Endothelial cell of umbilical vein (primary cell): Measurements from ENCODE around the gene KCTD10. TPM values are rescaled to one million over a fixed set of nuclear protein-coding genes. Genes with fewer than 3 reads are reported as not detected.

ENCODE experiments used
- BruUV-seq: library from RNA; stranded (reverse); fragments of 400-500 nt; replicated peaks from 2 replicates; lab custom pipeline; 2021; lab: Mats Ljungman, UMichigan
- CTCF ChIA-PET: fragments of 300-600, 350-600 bp; sonication (Branson Sonifier 250); formaldehyde crosslinking; loops from one replicate; lab custom pipeline; 2021; ENCODE audit warnings: antibody characterized with exemption, inconsistent platforms; lab: Charles Lee
- POLR2A ChIA-PET: fragments of 300-600, 350-600 bp; sonication (Branson Sonifier 250); formaldehyde crosslinking; loops from one replicate; lab custom pipeline; 2021; ENCODE audit warnings: antibody characterized with exemption, inconsistent platforms; lab: Charles Lee
- DNase-seq: peaks from one replicate; pipeline ENCODE4 v3.0.0-alpha.2; 2011; ENCODE audit warnings: low read depth, low spot score
- FAIRE-seq: peaks from 2 replicates; lab custom pipeline; 2011; peaks lifted over from hg19 to GRCh38; lab: Jason Lieb, UNC
- H2AFZ ChIP-seq: 2 replicates; pipeline ENCODE4 v1.6.0; 2012; ENCODE audit warnings: low read depth, low read length, control low read depth, inconsistent platforms
- H3K27ac ChIP-seq: 2 replicates; pipeline ENCODE4 v1.5.1; 2011; ENCODE audit warnings: low read depth, mild to moderate bottlenecking, control low read depth, low read length, moderate library complexity; ENCODE audit not compliant: insufficient read depth
- H3K27me3 ChIP-seq, 2 experiments: 2 replicates each; pipeline versions ENCODE4 v1.6.0 to v1.6.1; 2011; ENCODE audit warnings: low read length in 2 of 2, mixed read lengths in 1 of 2; ENCODE audit not compliant: control insufficient read depth in 2 of 2, insufficient read depth in 2 of 2
- H3K36me3 ChIP-seq, 2 experiments: 2 replicates in 1 of 2; 3 replicates in 1 of 2; pipeline ENCODE4 v1.5.1; 2011; ENCODE audit warnings: low read length in 2 of 2, mild to moderate bottlenecking in 1 of 2, moderate library complexity in 1 of 2; ENCODE audit not compliant: control insufficient read depth in 2 of 2, insufficient read depth in 2 of 2; ENCODE audit errors: extremely low read depth in 1 of 2
- H3K4me1 ChIP-seq: 3 replicates; pipeline ENCODE4 v1.5.1; 2011; ENCODE audit warnings: mild to moderate bottlenecking, low read length; ENCODE audit not compliant: control insufficient read depth, insufficient read depth; ENCODE audit errors: extremely low read depth
- H3K4me2 ChIP-seq: 2 replicates; pipeline ENCODE4 v1.6.1; 2011; ENCODE audit warnings: low read length, control low read depth, mixed read lengths; ENCODE audit not compliant: insufficient read depth
- H3K4me3 ChIP-seq, 3 experiments: fragments of 200-600 bp in 1 of 3; sonication (generic), shearing (Covaris generic) in 1 of 3; replicated peaks in 1 of 3; 2 replicates each; pipeline ENCODE4 v1.5.1; 2011 to 2016; ENCODE audit warnings: control low read depth in 3 of 3, low read length in 3 of 3, mild to moderate bottlenecking in 2 of 3, inconsistent platforms in 1 of 3, low read depth in 1 of 3, moderate library complexity in 1 of 3; ENCODE audit not compliant: insufficient read depth in 1 of 3
- H3K79me2 ChIP-seq: 2 replicates; pipeline ENCODE4 v1.6.0; 2012; ENCODE audit warnings: low read length, inconsistent platforms; ENCODE audit not compliant: control insufficient read depth, insufficient read depth
- H3K9ac ChIP-seq: replicated peaks from 2 replicates; pipeline ENCODE3; 2011; ENCODE audit warnings: low read length, control low read depth; ENCODE audit not compliant: insufficient read depth; ENCODE audit errors: extremely low read depth
- H3K9me1 ChIP-seq: replicated peaks from 3 replicates; pipeline ENCODE4 v1.6.0; 2011; ENCODE audit warnings: mild to moderate bottlenecking, low read length; ENCODE audit not compliant: control insufficient read depth, insufficient read depth; ENCODE audit errors: extremely low read depth
- H3K9me3 ChIP-seq: replicated peaks from 2 replicates; pipeline ENCODE4 v1.5.1; 2012; ENCODE audit warnings: low read length, inconsistent platforms; ENCODE audit not compliant: control insufficient read depth, insufficient read depth
- H4K20me1 ChIP-seq: replicated peaks from 2 replicates; pipeline ENCODE3; 2011; ENCODE audit warnings: mild to moderate bottlenecking, low read length; ENCODE audit not compliant: control insufficient read depth, insufficient read depth; ENCODE audit errors: extremely low read depth
- EZH2 ChIP-seq: IDR thresholded peaks from 2 replicates; pipeline ENCODE4 v1.6.1; 2012; ENCODE audit warnings: borderline replicate concordance, low read depth, mild to moderate bottlenecking, moderate library complexity, low read length, inconsistent platforms; ENCODE audit not compliant: severe bottlenecking
- FOS ChIP-seq: IDR thresholded peaks from 2 replicates; pipeline ENCODE4 v1.6.1; 2011; ENCODE audit warnings: mild to moderate bottlenecking, low read length, moderate library complexity, borderline replicate concordance; ENCODE audit not compliant: insufficient read depth
- GATA2 ChIP-seq: IDR thresholded peaks from 2 replicates; pipeline ENCODE4 v1.7.0; 2011; ENCODE audit warnings: low read depth, mild to moderate bottlenecking, moderate library complexity, mixed read lengths, low read length; ENCODE audit not compliant: insufficient read length, insufficient read depth
- JUN ChIP-seq: IDR thresholded peaks from 2 replicates; pipeline ENCODE4 v1.6.1; 2011; ENCODE audit warnings: borderline replicate concordance, low read depth; ENCODE audit not compliant: insufficient read length, insufficient read depth
- MYC ChIP-seq: IDR thresholded peaks from one replicate; pipeline ENCODE4 v1.6.1; 2011; ENCODE audit warnings: mild to moderate bottlenecking, low read depth, low read length
- POLR2A ChIP-seq: IDR thresholded peaks from 2 replicates; pipeline ENCODE4 v1.6.1; 2012; ENCODE audit warnings: low read depth, mild to moderate bottlenecking, control low read depth, low read length
- POLR2AphosphoS5 ChIP-seq: IDR thresholded peaks from 2 replicates; pipeline ENCODE4 v1.6.1; 2012; ENCODE audit warnings: low read depth, mild to moderate bottlenecking, control low read depth, low read length, moderate library complexity; ENCODE audit not compliant: insufficient read depth
- dilution Hi-C: fragments of 300-500 bp; cut with MboI; formaldehyde crosslinking; loops from one replicate; pipeline ENCODE4 v1.15.0; 2019; ENCODE audit warnings: low sequenced_read_pairs; ENCODE audit not compliant: extremely low pct_ligation_motif_present
- intact Hi-C: fragments of 100-400 bp; cut with micrococcal nuclease; formaldehyde crosslinking; loops from one replicate; pipeline ENCODE4 v1.10.0; 2022
- polyA plus RNA-seq, 4 experiments: library from polyadenylated mRNA; depleted of rRNA in 3 of 4; stranded (reverse) in 3 of 4; unstranded in 1 of 4; fragments of >200 nt; gene quantifications; 2 replicates each; pipeline versions ENCODE4 v1.2.1 to v1.2.3, GENCODE V29; 2011 to 2012; ENCODE audit warnings: missing spikeins in 1 of 4
- total RNA-seq: library from RNA; stranded (reverse); gene quantifications from 2 replicates; pipeline ENCODE4 v1.2.3, GENCODE V29; 2021
- TF ChIP-seq, protein P1 (sequence below), 2 donors: IDR thresholded peaks; 1 replicate in 1 of 2; 2 replicates in 1 of 2; pipeline ENCODE4 v1.5.1; 2011; ENCODE audit warnings: low read length in 2 of 2, mild to moderate bottlenecking in 2 of 2, moderate library complexity in 2 of 2, control low read depth in 1 of 2, inconsistent platforms in 1 of 2, low read depth in 1 of 2; ENCODE audit not compliant: insufficient read depth in 1 of 2; ENCODE audit errors: extremely low read depth in 1 of 2
- TF ChIP-seq, protein P2 (sequence below): IDR thresholded peaks from 2 replicates; pipeline ENCODE4 v1.6.1; 2011; ENCODE audit not compliant: insufficient read depth, insufficient read length

Gene KCTD10
- total and polyA plus RNA-seq, 2 donors (not counting 3 experiments of a cell fraction or from before 2014, with no cell fraction given), result 101 to 112 TPM

DNA sequence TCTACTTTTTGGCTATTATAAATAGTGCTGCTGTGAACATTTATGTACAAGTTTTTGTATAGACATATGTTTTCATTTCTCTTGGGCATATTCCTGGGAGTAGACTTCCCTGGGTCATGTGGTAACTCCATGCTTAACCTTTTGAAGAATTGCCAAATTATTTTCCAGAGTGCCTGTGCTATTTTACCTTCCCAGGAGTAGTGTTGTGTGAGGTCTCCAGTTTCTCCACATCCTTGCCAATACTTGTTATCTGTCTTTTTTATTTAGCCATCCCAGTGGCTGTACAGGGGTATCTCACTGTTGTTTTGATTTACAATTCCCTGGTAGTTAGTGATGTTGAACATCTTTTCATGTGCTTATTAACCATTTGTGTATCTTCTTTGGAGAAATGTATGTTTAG is 19.2 kb upstream of the KCTD10 start:
- Histone ChIP-seq H3K9me1 (no peaks in the 10 kb centered on the region), H3K27ac (no peak overlapping the region), H3K9ac (no peak overlapping the region), H4K20me1 (no peaks in the 10 kb centered on the region), H2AFZ (no peak overlapping the region), H3K4me1 (no peaks in the 10 kb centered on the region), H3K4me2 (no peak overlapping the region), H3K27me3 (no peaks in the 10 kb centered on the region), H3K9me3 (no peaks in the 10 kb centered on the region), H3K79me2 (no peaks in the 10 kb centered on the region), H3K36me3 (peaks cover 7 to 16% of the 10 kb centered on the region in 2 experiments), H3K4me3 (no peak overlapping the region)
- POLR2A ChIA-PET, result no interaction called here
- FAIRE-seq (no peak), DNase-seq (no peak)
- no TSS peak for BruUV-seq
- dilution Hi-C loops, result no loop called here
- TF ChIP-seq JUN, result no peak
- no peak for TF ChIP-seq POLR2AphosphoS5
- TF ChIP-seq, protein P1, sequence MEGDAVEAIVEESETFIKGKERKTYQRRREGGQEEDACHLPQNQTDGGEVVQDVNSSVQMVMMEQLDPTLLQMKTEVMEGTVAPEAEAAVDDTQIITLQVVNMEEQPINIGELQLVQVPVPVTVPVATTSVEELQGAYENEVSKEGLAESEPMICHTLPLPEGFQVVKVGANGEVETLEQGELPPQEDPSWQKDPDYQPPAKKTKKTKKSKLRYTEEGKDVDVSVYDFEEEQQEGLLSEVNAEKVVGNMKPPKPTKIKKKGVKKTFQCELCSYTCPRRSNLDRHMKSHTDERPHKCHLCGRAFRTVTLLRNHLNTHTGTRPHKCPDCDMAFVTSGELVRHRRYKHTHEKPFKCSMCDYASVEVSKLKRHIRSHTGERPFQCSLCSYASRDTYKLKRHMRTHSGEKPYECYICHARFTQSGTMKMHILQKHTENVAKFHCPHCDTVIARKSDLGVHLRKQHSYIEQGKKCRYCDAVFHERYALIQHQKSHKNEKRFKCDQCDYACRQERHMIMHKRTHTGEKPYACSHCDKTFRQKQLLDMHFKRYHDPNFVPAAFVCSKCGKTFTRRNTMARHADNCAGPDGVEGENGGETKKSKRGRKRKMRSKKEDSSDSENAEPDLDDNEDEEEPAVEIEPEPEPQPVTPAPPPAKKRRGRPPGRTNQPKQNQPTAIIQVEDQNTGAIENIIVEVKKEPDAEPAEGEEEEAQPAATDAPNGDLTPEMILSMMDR (IDR thresholded peaks at IDR 0.05; ENCODE audit: extremely low read depth in 1 of 2, insufficient read depth in 1 of 2, low read depth in 1 of 2, low read length in 2 of 2), result no peak
- TF ChIP-seq GATA2, result no peak
- no peak for TF ChIP-seq FOS
- no peak for TF ChIP-seq POLR2A
- TF ChIP-seq MYC, result no peak
- TF ChIP-seq, protein P2, sequence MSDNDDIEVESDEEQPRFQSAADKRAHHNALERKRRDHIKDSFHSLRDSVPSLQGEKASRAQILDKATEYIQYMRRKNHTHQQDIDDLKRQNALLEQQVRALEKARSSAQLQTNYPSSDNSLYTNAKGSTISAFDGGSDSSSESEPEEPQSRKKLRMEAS, result no peak
- no peak for TF ChIP-seq EZH2
- intact Hi-C loops, result no loop called here
- CTCF ChIA-PET, result no interaction called here
